Smooth muscle cell (in vitro differentiated cells): Measurements from ENCODE around the gene TPM1. TPM values are rescaled to one million over a fixed set of nuclear protein-coding genes. Genes with fewer than 3 reads are reported as not detected.

ENCODE experiments used
- DNase-seq: peaks from one replicate; lab custom pipeline; 2025; ENCODE audit not compliant: unreplicated experiment; lab: John Stamatoyannopoulos, UW
- H2AFZ ChIP-seq: fragments of 200-600 bp; sonication (generic); 2 replicates; pipeline ENCODE4 v1.6.0; 2016; ENCODE audit warnings: antibody characterized with exemption, low read depth, mild to moderate bottlenecking
- H3F3A ChIP-seq: fragments of 200-600 bp; sonication (generic); 2 replicates; pipeline ENCODE4 v1.6.0; 2017; ENCODE audit warnings: antibody characterized with exemption, low read depth
- H3K27ac ChIP-seq: fragments of 200-600 bp; sonication (generic); 2 replicates; pipeline ENCODE4 v1.5.1; 2016; ENCODE audit warnings: low read depth, mild to moderate bottlenecking
- H3K27me3 ChIP-seq: fragments of 200-600 bp; sonication (generic); 2 replicates; pipeline ENCODE4 v1.6.1; 2016; ENCODE audit warnings: low read depth, mild to moderate bottlenecking
- H3K36me3 ChIP-seq: fragments of 200-600 bp; sonication (generic); 2 replicates; pipeline ENCODE4 v1.5.1; 2016; ENCODE audit warnings: low read depth
- H3K4me1 ChIP-seq: fragments of 200-600 bp; sonication (generic); 2 replicates; pipeline ENCODE4 v1.5.1; 2016; ENCODE audit warnings: low read depth
- H3K4me2 ChIP-seq: fragments of 200-600 bp; sonication (generic); 2 replicates; pipeline ENCODE4 v1.6.0; 2016; ENCODE audit warnings: mild to moderate bottlenecking
- H3K4me3 ChIP-seq: fragments of 200-600 bp; sonication (generic); 2 replicates; pipeline ENCODE4 v1.5.1; 2016; ENCODE audit warnings: mild to moderate bottlenecking
- H3K79me2 ChIP-seq: fragments of 200-600 bp; sonication (generic); 2 replicates; pipeline ENCODE4 v1.6.0; 2016; ENCODE audit warnings: low read depth, mild to moderate bottlenecking
- H3K9ac ChIP-seq: fragments of 200-600 bp; sonication (generic); 2 replicates; pipeline ENCODE4 v1.6.0; 2016; ENCODE audit warnings: low read depth
- H3K9me3 ChIP-seq: fragments of 200-600 bp; sonication (generic); replicated peaks from 2 replicates; pipeline ENCODE4 v1.5.1; 2016; ENCODE audit warnings: low read depth
- H4K20me1 ChIP-seq: fragments of 200-600 bp; sonication (generic); 2 replicates; pipeline ENCODE4 v1.6.0; 2016; ENCODE audit warnings: low read depth
- CTCF ChIP-seq: fragments of 200-600 bp; sonication (generic); IDR thresholded peaks from 2 replicates; pipeline ENCODE4 v1.5.1; 2017; ENCODE audit warnings: borderline replicate concordance, mild to moderate bottlenecking, antibody characterized with exemption; ENCODE audit not compliant: insufficient read depth, poor library complexity, severe bottlenecking
- WGBS: methylation state at CpG from one replicate; pipeline ENCODE4 v1.1.7; 2016; ENCODE audit warnings: low lambda C conversion rate; 5-methylcytosine and 5-hydroxymethylcytosine counted together
- polyA plus RNA-seq: library from polyadenylated mRNA; unstranded; fragments of >200 nt; fragmentation: Nextera tagmentation; extraction: Ambion mirVana; gene quantifications from 2 replicates; pipeline ENCODE4 v1.2.1, GENCODE V29; 2016
- total RNA-seq: library from RNA; depleted of rRNA; stranded (reverse); fragments of >200 nt; gene quantifications from 2 replicates; pipeline ENCODE4 v1.2.3, GENCODE V29; 2014

Gene TPM1
- total and polyA plus RNA-seq, 2 experiments from 2014 or later = 1,694 to 1,915 TPM

GRCh38 chr15:63076714-63077046 lies 34.1 kb downstream of the TPM1 start:
- Histone ChIP-seq H3K27me3 (no peaks in the 10 kb centered on the region), H2AFZ (no peak overlapping the region), H3K9me3 (no peaks in the 10 kb centered on the region), H3K27ac (no peak overlapping the region), H3K4me1 (peaks cover 7% of the 10 kb centered on the region), H3K36me3 (no peaks in the 10 kb centered on the region), H4K20me1 (peaks cover 15% of the 10 kb centered on the region), H3K4me2 (no peak overlapping the region), H3K9ac (no peak overlapping the region), H3K4me3 (no peak overlapping the region), H3K79me2 (no peaks in the 10 kb centered on the region), H3F3A (peaks cover 22% of the 10 kb centered on the region)
- 42% methylated on average over 4 of the region's 4 CpGs for WGBS
- no peak for DNase-seq
- TF ChIP-seq CTCF = no peak

GRCh38 chr15:63077952-63078351 lies 35.4 kb downstream of the TPM1 start:
- Histone ChIP-seq H3K4me1 (peaks cover 7% of the 10 kb centered on the region), H3K79me2 (no peaks in the 10 kb centered on the region), H4K20me1 (peaks cover 5% of the 10 kb centered on the region), H3K4me3 (no peak overlapping the region), H3K36me3 (no peaks in the 10 kb centered on the region), H3F3A (peaks cover 11% of the 10 kb centered on the region), H3K9ac (no peak overlapping the region), H3K4me2 (no peak overlapping the region), H2AFZ (no peak overlapping the region), H3K27ac (no peak overlapping the region), H3K27me3 (no peaks in the 10 kb centered on the region), H3K9me3 (no peaks in the 10 kb centered on the region)
- TF ChIP-seq CTCF = no peak
- DNase-seq = no peak
- WGBS = 27% methylated on average over 6 of the region's 6 CpGs

GRCh38 chr15:63079947-63080626 lies 37.5 kb downstream of the TPM1 start:
- Histone ChIP-seq H3K9me3 (no peaks in the 10 kb centered on the region), H3K4me2 (no peak overlapping the region), H3K27ac (no peak overlapping the region), H3K36me3 (no peaks in the 10 kb centered on the region), H3F3A (no peaks in the 10 kb centered on the region), H3K79me2 (no peaks in the 10 kb centered on the region), H3K27me3 (no peaks in the 10 kb centered on the region), H2AFZ (no peak overlapping the region), H3K4me3 (no peak overlapping the region), H3K4me1 (peaks cover 7% of the 10 kb centered on the region), H3K9ac (no peak overlapping the region), H4K20me1 (no peaks in the 10 kb centered on the region)
- DNase-seq = no peak
- 70% methylated on average over 13 of the region's 13 CpGs for WGBS
- no peak for TF ChIP-seq CTCF

GRCh38 chr15:63080634-63081250 lies 38.2 kb downstream of the TPM1 start:
- H3K9ac ChIP-seq = no peak overlapping the region
- no peak for TF ChIP-seq CTCF
- H3K79me2 ChIP-seq = no peaks in the 10 kb centered on the region
- DNase-seq = no peak
- no peak overlapping the region for H3K27ac ChIP-seq
- H4K20me1 ChIP-seq = no peaks in the 10 kb centered on the region
- no peak overlapping the region for H2AFZ ChIP-seq
- no peaks in the 10 kb centered on the region for H3K27me3 ChIP-seq
- no peak overlapping the region for H3K4me3 ChIP-seq
- no peak overlapping the region for H3K4me2 ChIP-seq
- peaks cover 3% of the 10 kb centered on the region for H3K4me1 ChIP-seq
- H3K9me3 ChIP-seq = no peaks in the 10 kb centered on the region
- peaks cover under 1% of the 10 kb centered on the region for H3F3A ChIP-seq
- no peaks in the 10 kb centered on the region for H3K36me3 ChIP-seq
- WGBS = 90% methylated on average over 10 of the region's 10 CpGs
